Measurements from ENCODE around the gene VPS45.

The VPS45 gene

DNA sequence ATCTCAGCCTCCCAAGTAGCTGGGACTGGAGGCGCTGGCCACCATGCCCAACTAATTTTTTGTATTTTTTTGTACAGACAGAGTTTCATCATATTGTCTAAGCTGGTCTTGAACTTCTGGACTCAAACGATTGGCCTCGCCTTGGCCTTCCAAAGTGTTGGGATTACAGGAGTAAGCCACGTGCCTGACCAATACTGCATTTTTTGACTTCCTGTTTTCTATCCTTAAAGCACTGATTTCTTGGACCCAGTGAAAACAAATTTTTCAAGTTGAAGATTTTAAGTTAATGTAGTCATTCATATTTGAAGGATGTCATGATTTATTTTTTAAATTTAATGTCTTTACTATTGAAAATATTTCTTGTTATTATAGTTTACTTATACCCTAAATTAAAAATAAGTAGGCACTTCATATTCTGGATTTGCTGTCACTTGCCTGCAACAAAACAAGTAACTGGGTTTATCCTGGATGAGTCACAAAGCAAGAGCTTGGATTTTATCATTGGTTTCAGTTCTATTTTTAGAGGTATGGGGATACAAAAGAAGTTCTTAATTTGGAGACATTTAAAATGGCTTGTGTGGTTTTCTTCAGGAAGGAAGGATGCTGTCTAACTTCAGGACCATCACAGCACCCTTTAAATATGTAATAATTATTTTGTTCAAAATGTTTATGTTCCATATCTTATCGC is 2.2 kb upstream of the VPS45 start:
- no peak for DNase-seq (ENCODE audit: low read depth, low spot score)
- TF ChIP-seq EZH2 (IDR thresholded peaks at IDR 0.05) (no peak), FOXP2 (optimal IDR thresholded peaks at IDR 0.05; ENCODE audit: control extremely low read depth, extremely low read length, insufficient read depth) (no peak), POLR2AphosphoS5 (IDR thresholded peaks at IDR 0.05; ENCODE audit: borderline replicate concordance, low read depth, low read length) (no peak)
- peak overlapping the region; percentile 99 for H3K9ac ChIP-seq (ENCODE audit: insufficient read length)
- H3K9me3 ChIP-seq (ENCODE audit: low read depth, low read length): no peaks in the 10 kb centered on the region
- peak overlapping the region; percentile 99 for H3K4me3 ChIP-seq
- peaks cover 15% of the 10 kb centered on the region for H3K36me3 ChIP-seq (ENCODE audit: insufficient read depth, low read length)
- H3K27ac ChIP-seq: no peak overlapping the region

DNA sequence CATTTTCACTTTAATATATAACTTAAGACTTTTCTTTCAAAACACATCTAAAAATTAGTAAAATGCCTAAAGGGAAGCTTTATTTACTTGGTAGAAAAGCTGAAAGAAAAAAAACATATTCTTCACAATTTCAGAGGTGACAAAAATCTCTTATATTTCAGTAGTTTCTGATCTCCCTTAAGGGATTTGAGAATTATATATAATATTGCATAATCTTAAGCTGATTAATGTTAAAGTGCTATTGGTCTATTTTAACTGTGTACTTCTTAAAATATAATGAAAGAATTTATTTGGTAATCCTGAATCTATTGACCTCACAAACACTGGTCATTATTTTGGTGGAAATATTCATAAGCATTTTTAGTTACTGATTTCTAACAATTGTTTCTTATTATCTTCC is 1.2 kb upstream of the VPS45 start:
- Histone ChIP-seq H3K4me3 (peak overlapping the region; percentile 99), H3K27ac (peak overlapping the region; percentile 97), H3K9ac (ENCODE audit: insufficient read length) (peak overlapping the region; percentile 99), H3K36me3 (ENCODE audit: insufficient read depth, low read length) (peaks cover 18% of the 10 kb centered on the region), H3K9me3 (ENCODE audit: low read depth, low read length) (no peaks in the 10 kb centered on the region)
- DNase-seq (ENCODE audit: low read depth, low spot score): no peak
- TF ChIP-seq EZH2 (IDR thresholded peaks at IDR 0.05) (no peak), POLR2AphosphoS5 (IDR thresholded peaks at IDR 0.05; ENCODE audit: borderline replicate concordance, low read depth, low read length) (no peak), FOXP2 (optimal IDR thresholded peaks at IDR 0.05; ENCODE audit: control extremely low read depth, extremely low read length, insufficient read depth) (no peak)

DNA sequence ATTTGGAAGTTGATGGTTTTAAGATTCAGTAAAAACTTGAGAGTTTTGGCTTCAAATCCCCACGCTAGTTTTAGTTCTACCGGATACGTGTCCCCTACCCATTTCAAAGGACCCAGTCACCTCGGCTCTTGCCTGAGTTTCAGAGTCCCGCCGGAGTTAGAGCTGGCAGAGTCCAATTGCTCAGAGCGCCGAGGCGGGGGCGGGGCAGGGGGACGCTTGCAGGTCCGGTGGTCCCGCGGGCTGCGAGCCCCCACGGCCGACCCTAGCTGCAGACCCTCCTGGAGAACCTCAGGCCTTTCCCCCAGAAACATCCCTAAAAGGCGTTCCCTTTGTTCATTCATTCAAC is 765 bp upstream of the VPS45 start:
- Histone ChIP-seq H3K27ac (peak overlapping the region; percentile 97), H3K4me3 (peak overlapping the region; percentile 99), H3K9ac (ENCODE audit: insufficient read length) (peak overlapping the region; percentile 99), H3K9me3 (ENCODE audit: low read depth, low read length) (no peaks in the 10 kb centered on the region), H3K36me3 (ENCODE audit: insufficient read depth, low read length) (peaks cover 19% of the 10 kb centered on the region)
- TF ChIP-seq FOXP2 (optimal IDR thresholded peaks at IDR 0.05; ENCODE audit: control extremely low read depth, extremely low read length, insufficient read depth) (no peak), EZH2 (IDR thresholded peaks at IDR 0.05) (no peak), POLR2AphosphoS5 (IDR thresholded peaks at IDR 0.05; ENCODE audit: borderline replicate concordance, low read depth, low read length) (no peak)
- DNase-seq (ENCODE audit: low read depth, low spot score): no peak

GRCh38 chr1:150068109-150068435 is 496 bp downstream of the VPS45 start:
- Histone ChIP-seq H3K9ac (ENCODE audit: insufficient read length) (peak overlapping the region; percentile 99), H3K4me3 (peak overlapping the region; percentile 99), H3K9me3 (ENCODE audit: low read depth, low read length) (no peaks in the 10 kb centered on the region), H3K27ac (no peak overlapping the region; the same call in 1 of the 2 replicates), H3K36me3 (ENCODE audit: insufficient read depth, low read length) (peaks cover 29% of the 10 kb centered on the region)
- no peak for DNase-seq (ENCODE audit: low read depth, low spot score)
- TF ChIP-seq POLR2AphosphoS5 (IDR thresholded peaks at IDR 0.05; ENCODE audit: borderline replicate concordance, low read depth, low read length): no peak
- TF ChIP-seq EZH2 (IDR thresholded peaks at IDR 0.05): no peak
- no peak for TF ChIP-seq FOXP2 (optimal IDR thresholded peaks at IDR 0.05; ENCODE audit: control extremely low read depth, extremely low read length, insufficient read depth)

- TF ChIP-seq POLR2AphosphoS5 (IDR thresholded peaks at IDR 0.05; ENCODE audit: borderline replicate concordance, low read depth, low read length): no peak
- no peak for TF ChIP-seq FOXP2 (optimal IDR thresholded peaks at IDR 0.05; ENCODE audit: control extremely low read depth, extremely low read length, insufficient read depth)
- no peak for TF ChIP-seq EZH2 (IDR thresholded peaks at IDR 0.05)
- Histone ChIP-seq H3K9ac (ENCODE audit: insufficient read length) (no peak overlapping the region), H3K36me3 (ENCODE audit: insufficient read depth, low read length) (peaks cover 45% of the 10 kb centered on the region), H3K4me3 (no peak overlapping the region), H3K9me3 (ENCODE audit: low read depth, low read length) (no peaks in the 10 kb centered on the region), H3K27ac (no peak overlapping the region)
- DNase-seq (ENCODE audit: low read depth, low spot score): no peak
These were observed 2.3 kb downstream of the VPS45 start for GRCh38 chr1:150069923-150070322.

- H3K36me3 ChIP-seq (ENCODE audit: insufficient read depth, low read length): peaks cover 67% of the 10 kb centered on the region
- no peak overlapping the region for H3K27ac ChIP-seq
- TF ChIP-seq POLR2AphosphoS5 (IDR thresholded peaks at IDR 0.05; ENCODE audit: borderline replicate concordance, low read depth, low read length) (no peak), FOXP2 (optimal IDR thresholded peaks at IDR 0.05; ENCODE audit: control extremely low read depth, extremely low read length, insufficient read depth) (no peak), EZH2 (IDR thresholded peaks at IDR 0.05) (no peak)
- no peak for DNase-seq (ENCODE audit: low read depth, low spot score)
- no peak overlapping the region for H3K4me3 ChIP-seq
- no peaks in the 10 kb centered on the region for H3K9me3 ChIP-seq (ENCODE audit: low read depth, low read length)
- H3K9ac ChIP-seq (ENCODE audit: insufficient read length): no peak overlapping the region
These were observed 5.4 kb downstream of the VPS45 start for GRCh38 chr1:150072959-150073358.

DNA sequence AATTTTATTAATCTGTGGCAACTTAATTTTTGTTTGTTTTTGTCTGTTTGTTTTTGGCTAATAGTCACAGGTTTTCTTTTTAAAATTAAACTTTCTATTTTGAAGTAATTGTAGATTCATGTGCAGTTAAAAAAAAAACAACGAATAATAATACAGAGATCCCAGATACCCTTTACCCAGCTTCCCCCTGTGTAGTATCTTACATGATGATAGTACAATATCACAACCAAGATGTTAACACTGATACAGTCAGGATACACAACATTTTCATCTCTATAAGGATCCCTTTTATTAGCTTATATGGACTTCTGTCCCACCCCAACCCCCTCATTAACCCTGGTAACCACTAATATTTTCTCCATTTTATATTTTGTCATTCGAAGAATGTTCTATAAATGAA is 5.9 kb downstream of the VPS45 start:
- Histone ChIP-seq H3K9ac (ENCODE audit: insufficient read length) (peak overlapping the region; percentile 20), H3K9me3 (ENCODE audit: low read depth, low read length) (no peaks in the 10 kb centered on the region), H3K36me3 (ENCODE audit: insufficient read depth, low read length) (peaks cover 71% of the 10 kb centered on the region), H3K27ac (no peak overlapping the region), H3K4me3 (no peak overlapping the region)
- no peak for DNase-seq (ENCODE audit: low read depth, low spot score)
- no peak for TF ChIP-seq POLR2AphosphoS5 (IDR thresholded peaks at IDR 0.05; ENCODE audit: borderline replicate concordance, low read depth, low read length)
- TF ChIP-seq FOXP2 (optimal IDR thresholded peaks at IDR 0.05; ENCODE audit: control extremely low read depth, extremely low read length, insufficient read depth): no peak
- no peak for TF ChIP-seq EZH2 (IDR thresholded peaks at IDR 0.05)

DNA sequence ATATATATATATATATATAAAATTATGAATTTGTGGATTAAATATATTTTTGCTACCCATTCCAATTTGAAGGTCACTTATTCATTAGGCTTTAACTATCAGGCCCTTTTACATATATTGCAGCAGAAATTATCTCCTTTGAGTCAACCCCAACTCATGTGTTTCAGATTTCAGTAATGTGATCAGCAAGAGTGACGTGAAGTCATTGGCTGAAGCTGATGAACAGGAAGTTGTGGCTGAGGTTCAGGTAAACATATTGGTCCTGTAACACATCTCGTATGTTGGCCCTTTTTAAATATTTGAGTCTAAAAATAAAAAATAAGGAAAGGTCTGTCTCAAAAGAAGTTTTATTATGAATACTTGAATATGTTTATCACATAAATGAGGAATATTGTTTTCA is 8.5 kb downstream of the VPS45 start:
- Histone ChIP-seq H3K36me3 (ENCODE audit: insufficient read depth, low read length) (peaks cover 72% of the 10 kb centered on the region), H3K9me3 (ENCODE audit: low read depth, low read length) (no peaks in the 10 kb centered on the region), H3K27ac (no peak overlapping the region), H3K9ac (ENCODE audit: insufficient read length) (no peak overlapping the region), H3K4me3 (no peak overlapping the region)
- no peak for TF ChIP-seq EZH2 (IDR thresholded peaks at IDR 0.05)
- no peak for TF ChIP-seq FOXP2 (optimal IDR thresholded peaks at IDR 0.05; ENCODE audit: control extremely low read depth, extremely low read length, insufficient read depth)
- no peak for TF ChIP-seq POLR2AphosphoS5 (IDR thresholded peaks at IDR 0.05; ENCODE audit: borderline replicate concordance, low read depth, low read length)
- no peak for DNase-seq (ENCODE audit: low read depth, low spot score)

- H3K9me3 ChIP-seq (ENCODE audit: low read depth, low read length): no peaks in the 10 kb centered on the region
- H3K4me3 ChIP-seq: no peak overlapping the region
- no peak for DNase-seq (ENCODE audit: low read depth, low spot score)
- TF ChIP-seq FOXP2 (optimal IDR thresholded peaks at IDR 0.05; ENCODE audit: control extremely low read depth, extremely low read length, insufficient read depth): no peak
- TF ChIP-seq POLR2AphosphoS5 (IDR thresholded peaks at IDR 0.05; ENCODE audit: borderline replicate concordance, low read depth, low read length): no peak
- no peak for TF ChIP-seq EZH2 (IDR thresholded peaks at IDR 0.05)
- peaks cover 76% of the 10 kb centered on the region for H3K36me3 ChIP-seq (ENCODE audit: insufficient read depth, low read length)
- H3K9ac ChIP-seq (ENCODE audit: insufficient read length): no peak overlapping the region
- no peak overlapping the region for H3K27ac ChIP-seq
These were observed 9.4 kb downstream of the VPS45 start for GRCh38 chr1:150076985-150077384.

All from SK-N-MC (cell line).